GM18909 (cell line): ENCODE measurements around the gene CDK7.
"Not testable (repeated sequence)": the region's sequence is repeated elsewhere in the genome, so short reads cannot be mapped to it uniquely, and the experiment has no call there.

ENCODE experiments used
- ATAC-seq: cut with Tn5 transposase; IDR thresholded peaks from one replicate; pipeline ENCODE4 v1.9.1; 2021; ENCODE audit warnings: mild to moderate bottlenecking; ENCODE audit not compliant: unreplicated experiment, poor library complexity

The CDK7 gene

GRCh38 chr5:69234457-69235268 is at the start of gene CDK7:
Gene CDK7 (plus strand): TSS chr5:69234886. CDS start chr5:69234976, 90 bp downstream.
- ATAC-seq = peak; percentile 99

- no peak for ATAC-seq
Observed at GRCh38 chr5:69187342-69187741, 47.3 kb upstream of the CDK7 start.

GRCh38 chr5:69188811-69189161 is 45.9 kb upstream of the CDK7 start:
- no peak for ATAC-seq

- ATAC-seq = peak; percentile 94
Observed at GRCh38 chr5:69189162-69190086, 45.3 kb upstream of the CDK7 start, which contains the start of gene CENPH. Gene CENPH (plus strand): TSS chr5:69189583. CDS start chr5:69189635, 52 bp downstream.

- no peak for ATAC-seq
Observed at GRCh38 chr5:69202497-69202896, 32.2 kb upstream of the CDK7 start.

GRCh38 chr5:69206528-69207190 is 28.0 kb upstream of the CDK7 start:
- ATAC-seq = no peak

- no peak for ATAC-seq
Observed at GRCh38 chr5:69209602-69210001, 25.1 kb upstream of the CDK7 start.

GRCh38 chr5:69211200-69211599 is 23.5 kb upstream of the CDK7 start:
- no peak for ATAC-seq

- no peak for ATAC-seq
Observed at GRCh38 chr5:69212022-69212421, 22.7 kb upstream of the CDK7 start.

GRCh38 chr5:69213513-69214215 is 21.0 kb upstream of the CDK7 start:
- no peak for ATAC-seq

- no peak for ATAC-seq
Observed at GRCh38 chr5:69217151-69217511, 17.6 kb upstream of the CDK7 start.

GRCh38 chr5:69217548-69218526 is 16.8 kb upstream of the CDK7 start:
- ATAC-seq = peak; percentile 93

- no peak for ATAC-seq
Observed at GRCh38 chr5:69219939-69220338, 14.7 kb upstream of the CDK7 start.

- ATAC-seq = not testable (repeated sequence)
Observed at GRCh38 chr5:69220371-69220770, 14.3 kb upstream of the CDK7 start.

- not testable (repeated sequence) for ATAC-seq
Observed at GRCh38 chr5:69220833-69221232, 13.9 kb upstream of the CDK7 start.

- ATAC-seq = no peak
Observed at GRCh38 chr5:69224520-69224919, 10.2 kb upstream of the CDK7 start.

- ATAC-seq = no peak
Observed at GRCh38 chr5:69225860-69226259, 8.8 kb upstream of the CDK7 start.

- no peak for ATAC-seq
Observed at GRCh38 chr5:69230181-69230580, 4.5 kb upstream of the CDK7 start.

- ATAC-seq = no peak
Observed at GRCh38 chr5:69231281-69231680, 3.4 kb upstream of the CDK7 start.
